Activated CD8-positive, alpha-beta memory T cell treated with anti-CD3 and anti-CD28 coated beads for 36 hours (primary cell): ENCODE results near the gene P3R3URF. TPM values are rescaled to one million over a fixed set of nuclear protein-coding genes. Genes with fewer than 3 reads are reported as not detected.

Experiments
- CTCF ChIA-PET: fragments of 350-600 bp; sonication (Branson Sonifier 250); formaldehyde crosslinking; loops from one replicate; lab custom pipeline; 2021; ENCODE audit warnings: antibody characterized with exemption; lab: Charles Lee
- POLR2A ChIA-PET: fragments of 350-600 bp; sonication (Branson Sonifier 250); formaldehyde crosslinking; loops from one replicate; lab custom pipeline; 2021; ENCODE audit warnings: antibody characterized with exemption; lab: Charles Lee
- total RNA-seq, 2 experiments: library from RNA; stranded (reverse); gene quantifications; one replicate each; pipeline ENCODE4 v1.2.3, GENCODE V29; 2021

Gene P3R3URF
- total RNA-seq, 2 experiments from 2014 or later: not detected

DNA sequence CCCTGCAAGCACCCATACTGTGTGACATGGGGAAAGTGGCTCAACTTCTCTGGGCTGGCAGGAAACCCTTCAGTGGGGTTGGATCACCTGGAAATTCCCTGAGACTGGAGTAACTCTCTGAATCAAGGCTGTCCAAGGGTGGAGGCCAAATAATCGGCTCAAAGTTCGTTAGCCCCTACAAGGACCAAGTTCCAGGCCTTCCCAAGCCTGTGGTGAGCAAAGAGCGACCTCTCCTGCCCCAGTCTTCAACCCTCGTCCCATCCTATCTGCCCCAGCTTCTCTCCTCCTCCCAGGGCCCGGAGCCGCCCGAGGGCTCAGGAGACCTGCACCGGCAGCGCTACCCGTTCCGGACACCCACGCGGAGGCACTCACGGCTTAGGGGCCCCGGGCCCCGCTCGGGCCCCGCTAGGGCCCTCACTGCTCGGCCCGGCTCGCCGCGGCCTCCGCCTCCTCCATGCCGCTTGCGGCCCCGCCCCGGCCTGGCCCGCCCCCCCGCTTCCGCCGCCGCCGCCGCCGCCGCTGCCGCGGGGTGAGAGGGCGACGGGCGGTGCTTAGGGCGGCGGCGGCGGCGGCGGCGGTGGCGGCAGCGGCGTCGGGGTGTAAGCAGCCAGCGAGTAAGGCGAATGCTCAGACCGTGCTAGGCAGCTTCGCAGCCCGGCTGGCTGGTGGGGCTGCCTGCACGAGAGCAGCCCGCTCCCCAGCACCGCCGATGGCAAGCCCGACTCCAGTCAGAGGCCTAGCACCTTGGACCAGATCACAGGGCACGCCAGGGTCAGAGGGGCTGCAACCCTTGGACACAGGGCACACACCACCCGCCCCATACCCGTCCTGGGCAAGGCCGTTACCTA is 21.9 kb upstream of the P3R3URF start, which contains the start of gene POMGNT1:
Gene POMGNT1 (minus strand): TSS at position 471 of the 848 bp plus-strand sequence. CDS start 613 bp downstream, outside the sequence.
- CTCF ChIA-PET: interaction anchor here (0.8 to 2.2 kb wide), 2 partner anchors 25 to 49 kb away, joined by 3 to 11 read pairs; no protein-coding TSS in a partner anchor

DNA sequence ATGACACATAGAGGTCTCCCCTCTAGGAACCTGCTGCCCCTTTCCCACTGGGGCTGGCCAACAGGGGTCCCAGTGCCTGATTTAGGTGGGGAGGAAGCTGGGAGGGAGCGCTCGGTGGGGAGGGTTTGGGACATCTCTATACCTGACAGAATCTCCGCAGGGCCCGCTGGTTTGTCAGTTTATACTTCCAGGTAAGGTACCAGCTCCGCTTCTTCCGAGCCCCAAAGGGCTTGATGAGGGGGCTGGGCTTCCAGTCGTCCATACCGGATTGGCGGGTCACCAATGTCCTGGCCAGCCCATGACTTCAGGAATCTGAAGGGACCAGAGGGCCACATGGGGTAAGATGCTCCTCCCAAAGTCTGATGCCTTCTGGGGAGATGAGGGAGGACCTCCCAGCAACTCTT is 21.3 kb upstream of the P3R3URF start:
- CTCF ChIA-PET: interaction anchor here (0.8 kb wide), 1 partner anchor 49 kb away, joined by 3 read pairs; no protein-coding TSS in a partner anchor
- POLR2A ChIA-PET: interaction anchor here (0.7 kb wide), 1 partner anchor 83 kb away, joined by 3 read pairs; no protein-coding TSS in a partner anchor

More for the DNA sequence above, 21.9 kb upstream of the P3R3URF start, which contains the start of gene POMGNT1:
- POLR2A ChIA-PET: interaction anchor here (1.0 kb wide), 1 partner anchor 32 kb away, joined by 6 read pairs; no protein-coding TSS in a partner anchor

- ChIA-PET CTCF (interaction anchor here (1.5 kb wide), 1 partner anchor 17 kb away, joined by 3 read pairs; no protein-coding TSS in a partner anchor), POLR2A (no interaction called here)
Observed at GRCh38 chr1:46196609-46197008, 20.3 kb upstream of the P3R3URF start.

GRCh38 chr1:46194641-46195193 is 18.4 kb upstream of the P3R3URF start:
- CTCF ChIA-PET: no interaction called here
- POLR2A ChIA-PET: no interaction called here

GRCh38 chr1:46193984-46194570 is 17.8 kb upstream of the P3R3URF start:
- ChIA-PET POLR2A (no interaction called here), CTCF (no interaction called here)

DNA sequence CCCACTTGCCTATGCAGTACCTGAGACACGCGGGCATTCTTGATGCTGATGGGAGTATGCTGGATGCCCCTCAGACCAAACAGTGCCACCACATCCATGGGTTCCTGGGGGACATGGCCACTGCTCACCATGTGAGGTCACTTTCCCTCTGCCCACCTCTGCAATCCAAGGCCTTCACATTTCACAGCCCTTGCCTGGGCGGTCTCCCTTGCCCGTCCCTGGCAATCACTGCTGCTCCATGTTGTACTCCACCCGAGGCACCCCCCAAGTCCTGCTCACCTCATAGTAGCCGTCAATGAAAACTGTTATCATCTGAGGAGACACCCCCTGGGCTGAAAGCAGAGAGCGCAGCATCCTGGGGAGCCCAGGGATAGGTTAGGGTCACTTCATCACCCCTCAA is 17.0 kb upstream of the P3R3URF start:
- ChIA-PET POLR2A (no interaction called here), CTCF (no interaction called here)

DNA sequence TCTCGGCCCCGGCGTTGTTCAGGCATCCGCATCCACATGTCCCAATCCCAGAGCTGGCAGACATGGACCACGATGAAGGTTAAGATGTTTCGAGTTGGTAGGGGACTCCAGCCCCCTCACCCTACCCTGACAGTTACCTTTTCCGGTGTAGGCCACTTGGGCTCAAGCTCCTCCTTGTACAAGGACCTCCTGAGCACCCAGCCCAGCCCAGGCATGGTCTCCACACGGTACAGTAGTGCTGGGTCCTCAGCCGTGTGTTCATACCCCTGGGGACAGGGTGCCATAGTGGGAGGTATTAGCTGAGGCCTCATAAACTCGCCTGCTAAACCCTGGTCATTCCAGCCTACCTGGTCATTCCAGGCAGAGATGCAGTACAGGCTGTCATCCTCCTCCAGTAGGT is 15.9 kb upstream of the P3R3URF start:
- ChIA-PET POLR2A (no interaction called here), CTCF (interaction anchor here (1.5 kb wide), 1 partner anchor 31 kb away, joined by 6 read pairs; no protein-coding TSS in a partner anchor)

DNA sequence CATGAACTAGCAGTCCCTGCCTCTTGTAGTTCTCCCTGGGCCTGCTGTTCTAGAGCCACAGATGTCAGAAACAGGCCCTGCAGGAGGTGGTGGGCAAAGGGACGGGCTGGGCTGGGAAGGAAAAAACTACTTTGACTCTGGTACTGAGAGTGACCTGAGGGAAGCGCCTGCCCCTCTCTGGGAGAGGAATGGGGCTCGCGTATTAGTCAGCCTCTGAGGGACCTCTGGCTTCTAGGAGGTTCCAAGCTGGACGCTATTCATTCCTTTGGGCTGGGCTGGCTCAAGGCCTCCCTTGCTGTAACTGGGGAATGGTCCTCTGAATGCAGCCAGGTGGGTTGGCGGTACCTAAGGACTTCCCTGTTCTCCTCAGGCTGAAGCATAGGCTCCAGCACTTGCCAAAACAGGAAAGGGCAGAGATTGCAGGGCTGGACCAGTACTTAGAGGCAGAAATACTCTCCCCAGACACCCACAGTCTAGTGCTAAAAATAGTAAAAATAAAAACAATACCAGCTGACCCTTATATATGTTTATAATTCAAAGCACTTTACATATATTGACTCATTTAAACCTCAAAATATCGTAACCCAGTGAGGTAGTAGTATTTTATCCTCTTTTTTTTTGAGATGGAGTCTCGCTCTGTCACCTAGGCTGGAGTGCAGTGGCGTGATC is 14.9 kb upstream of the P3R3URF start:
- ChIA-PET CTCF (interaction anchor here (1.5 kb wide), 1 partner anchor 32 kb away, joined by 6 read pairs; no protein-coding TSS in a partner anchor), POLR2A (no interaction called here)

GRCh38 chr1:46190539-46190938 is 14.3 kb upstream of the P3R3URF start:
- POLR2A ChIA-PET: no interaction called here
- CTCF ChIA-PET: no interaction called here

DNA sequence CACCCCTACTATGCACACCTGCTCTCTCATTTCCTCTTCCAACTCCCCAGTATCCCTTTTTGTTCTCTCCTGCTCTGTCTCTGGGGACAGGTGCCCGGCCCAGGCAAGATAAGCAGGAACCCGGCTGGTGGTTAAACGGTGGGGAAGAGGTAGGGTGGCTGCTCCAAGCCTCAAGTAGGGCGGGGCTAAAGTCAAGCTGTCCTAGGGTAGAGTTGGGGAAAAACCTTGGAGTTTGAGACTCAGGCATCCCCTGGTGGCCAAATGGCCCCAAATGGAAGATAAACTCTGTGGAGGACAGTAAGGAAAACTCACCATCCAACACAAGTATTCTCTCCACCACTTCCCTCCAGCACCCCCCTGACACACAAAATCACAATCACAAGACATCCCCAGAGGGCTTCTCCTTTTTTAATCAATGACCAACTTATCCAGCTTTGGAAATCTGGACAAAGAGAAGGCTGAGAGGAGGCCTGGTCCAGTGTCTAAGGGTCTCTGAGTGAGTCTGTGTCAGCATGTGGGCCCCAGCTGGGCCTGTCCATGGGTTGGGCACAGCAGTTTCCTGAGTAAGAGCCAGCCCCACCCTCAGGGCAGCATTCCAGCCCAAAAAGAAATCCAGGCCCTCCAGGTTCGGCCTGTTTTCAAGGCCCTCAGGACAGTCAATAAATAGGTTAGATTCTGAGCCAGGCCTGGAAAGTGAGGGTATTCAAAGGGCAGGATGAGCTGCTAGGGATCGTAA is 12.2 kb upstream of the P3R3URF start:
- ChIA-PET POLR2A (interaction anchor here (0.6 kb wide), 1 partner anchor 476 kb away, joined by 3 read pairs; no protein-coding TSS in a partner anchor), CTCF (no interaction called here)

DNA sequence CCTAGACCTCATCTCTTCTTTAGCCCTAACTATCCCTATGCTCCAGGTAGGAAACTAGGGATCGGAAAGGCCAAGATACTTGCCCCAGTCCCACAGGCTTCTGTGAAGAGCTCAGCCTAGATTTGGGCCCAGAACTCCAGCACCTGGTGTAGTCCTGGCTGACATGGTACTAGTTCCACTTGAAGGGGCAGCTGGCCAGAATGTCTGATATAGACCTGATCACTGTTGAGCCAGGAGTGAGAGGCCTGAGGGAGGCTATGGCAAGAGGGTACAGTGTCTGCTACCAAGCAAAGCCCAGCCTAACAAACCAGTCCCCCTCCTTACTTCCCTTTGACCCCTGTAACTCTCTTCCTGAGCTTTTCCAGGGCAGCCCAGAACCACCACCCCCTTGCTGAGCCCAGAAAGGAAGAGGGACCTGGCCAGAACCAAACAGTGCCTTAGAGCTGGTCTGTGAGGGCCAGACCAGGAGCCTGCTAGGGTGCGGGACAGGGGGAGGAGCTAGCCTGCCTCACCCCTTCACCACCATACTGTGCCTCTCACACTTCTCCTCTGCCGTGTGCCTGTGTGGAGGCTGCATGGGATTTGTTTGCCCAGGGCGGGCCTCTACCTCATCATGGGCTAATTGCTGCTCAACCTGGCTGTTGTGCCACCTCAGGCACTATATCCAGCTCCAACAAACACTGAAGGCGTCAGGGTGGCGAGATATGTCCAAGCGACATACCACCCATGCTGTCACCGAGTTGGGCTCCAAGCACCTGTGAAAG is 11.0 kb upstream of the P3R3URF start:
- ChIA-PET POLR2A (no interaction called here), CTCF (interaction anchor here (1.2 to 1.3 kb wide), 2 partner anchors 36 to 150 kb away, joined by 3 read pairs; no protein-coding TSS in a partner anchor)

DNA sequence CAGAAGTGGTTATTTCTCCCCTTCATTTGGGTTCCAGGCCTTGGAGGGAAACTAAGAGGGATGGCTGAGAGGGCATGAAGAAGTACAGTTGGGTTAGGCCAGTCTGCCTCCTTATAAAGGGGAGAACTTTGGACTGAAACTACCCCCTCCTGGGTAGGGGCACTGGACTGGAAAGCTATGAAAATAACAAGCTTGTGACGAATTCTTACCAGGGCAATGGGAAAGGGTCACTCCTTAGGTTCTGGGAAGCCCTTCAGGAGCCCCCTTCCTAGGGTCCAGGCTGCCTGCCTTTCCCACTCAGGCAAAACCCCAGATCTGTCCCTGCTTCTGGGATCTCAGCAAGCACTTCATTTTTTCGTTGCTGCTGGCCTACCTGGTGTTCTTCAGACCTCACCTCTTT is 9.8 kb upstream of the P3R3URF start:
- POLR2A ChIA-PET: no interaction called here

DNA sequence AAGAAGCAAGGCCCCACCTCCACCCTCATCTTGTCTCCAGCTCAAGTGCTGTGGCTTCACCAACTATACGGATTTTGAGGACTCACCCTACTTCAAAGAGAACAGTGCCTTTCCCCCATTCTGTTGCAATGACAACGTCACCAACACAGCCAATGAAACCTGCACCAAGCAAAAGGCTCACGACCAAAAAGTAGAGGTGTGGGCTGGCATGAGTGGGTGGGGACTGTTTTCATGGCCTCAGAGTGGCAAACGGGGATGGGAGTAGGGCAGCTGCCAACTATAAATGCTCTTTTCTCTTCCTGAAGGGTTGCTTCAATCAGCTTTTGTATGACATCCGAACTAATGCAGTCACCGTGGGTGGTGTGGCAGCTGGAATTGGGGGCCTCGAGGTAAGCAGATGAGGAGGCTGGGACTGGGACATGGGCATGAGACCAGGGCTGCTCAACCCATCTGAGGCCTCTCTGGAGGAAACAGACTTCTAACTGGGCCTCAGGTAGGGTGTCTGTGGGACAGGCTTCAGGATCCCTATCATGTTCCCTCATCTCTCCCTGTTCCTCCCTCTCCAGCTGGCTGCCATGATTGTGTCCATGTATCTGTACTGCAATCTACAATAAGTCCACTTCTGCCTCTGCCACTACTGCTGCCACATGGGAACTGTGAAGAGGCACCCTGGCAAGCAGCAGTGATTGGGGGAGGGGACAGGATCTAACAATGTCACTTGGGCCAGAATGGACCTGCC is 8.8 kb upstream of the P3R3URF start:
- ChIA-PET CTCF (interaction anchor here (0.7 kb wide), 1 partner anchor 38 kb away, joined by 4 read pairs; no protein-coding TSS in a partner anchor), POLR2A (no interaction called here)

More for the DNA sequence above, 9.8 kb upstream of the P3R3URF start:
- CTCF ChIA-PET: interaction anchor here (0.6 to 1.3 kb wide), 3 partner anchors 37 to 346 kb away, joined by 3 read pairs; no protein-coding TSS in a partner anchor

GRCh38 chr1:46183926-46184557 is 7.8 kb upstream of the P3R3URF start:
- ChIA-PET POLR2A (no interaction called here), CTCF (no interaction called here)

DNA sequence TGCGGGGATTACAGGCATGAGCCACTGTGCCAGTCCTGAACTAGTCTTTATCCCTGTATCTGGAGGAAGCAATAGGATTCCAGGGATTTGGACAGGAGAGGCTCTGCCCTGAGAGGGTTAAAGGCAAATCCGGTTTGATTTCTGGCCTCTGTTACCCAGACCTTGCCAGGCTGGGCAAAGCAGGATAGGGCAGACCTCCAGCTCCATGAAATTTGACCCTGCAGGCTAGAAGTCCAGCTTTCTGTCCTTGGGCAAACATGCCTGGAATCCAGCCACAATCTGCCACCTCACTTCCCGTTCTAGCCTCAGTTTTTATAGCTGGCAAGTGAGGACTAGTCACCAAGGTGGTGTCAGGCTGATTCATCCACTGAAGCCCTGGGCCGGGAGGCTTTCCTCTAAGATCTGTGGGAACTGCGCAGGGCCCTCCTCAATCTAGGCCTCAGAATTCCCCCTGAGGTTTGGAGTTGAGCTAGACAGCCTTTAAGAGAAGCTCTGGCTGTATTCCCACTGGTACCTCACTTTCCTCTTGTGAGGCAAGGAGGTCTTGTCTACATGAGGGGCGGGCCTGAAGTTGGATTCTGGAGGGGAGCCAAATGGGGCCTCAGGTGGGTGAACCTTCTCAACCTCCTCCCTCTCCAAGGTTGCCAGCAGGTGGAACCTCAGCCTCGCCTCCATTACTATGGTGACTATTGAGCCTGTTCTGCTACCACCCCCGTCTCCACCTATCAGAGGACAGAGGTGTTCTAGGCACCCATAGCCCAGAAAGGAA is 7.0 kb upstream of the P3R3URF start:
- CTCF ChIA-PET: interaction anchor here (0.8 to 1.2 kb wide), 2 partner anchors 40 to 42 kb away, joined by 3 read pairs; no protein-coding TSS in a partner anchor
- POLR2A ChIA-PET: no interaction called here
